Measurements from ENCODE around the gene HS3ST5. TPM values are rescaled to one million over a fixed set of nuclear protein-coding genes. Genes with fewer than 3 reads are reported as not detected.
"Not testable (repeated sequence)": the region's sequence is repeated elsewhere in the genome, so short reads cannot be mapped to it uniquely, and the experiment has no call there.

Gene HS3ST5
- total RNA-seq, 1 donor from 2014 or later = 7.0 TPM

- DNase-seq (ENCODE audit: low spot score) = no peak
Measured at GRCh38 chr6:114277220-114277619, 65.6 kb downstream of the HS3ST5 start.

GRCh38 chr6:114276783-114277182 is 66.0 kb downstream of the HS3ST5 start:
- DNase-seq (ENCODE audit: low spot score) = no peak

- no peak for DNase-seq (ENCODE audit: low spot score)
Measured at GRCh38 chr6:114274836-114275235, 68.0 kb downstream of the HS3ST5 start.

DNA sequence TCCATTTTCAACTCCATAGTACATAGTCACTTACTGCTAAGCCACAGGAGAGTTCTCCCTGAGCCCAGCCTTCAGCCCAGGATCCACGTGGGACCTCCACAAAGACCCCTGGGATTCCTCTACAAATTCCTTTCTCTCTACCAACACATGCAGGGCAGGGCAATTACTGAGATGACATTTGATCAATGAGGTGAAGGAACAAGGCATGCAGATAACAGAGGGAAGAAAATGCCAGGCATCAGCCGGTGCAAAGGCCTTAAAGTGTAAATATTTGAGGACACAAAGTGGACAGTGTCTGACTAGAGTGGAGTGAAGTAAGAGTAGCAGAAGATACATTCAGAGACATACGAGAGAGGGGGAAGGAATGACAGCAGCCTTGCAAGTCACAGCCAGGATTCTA is 70.2 kb downstream of the HS3ST5 start:
- no peak for DNase-seq (ENCODE audit: low spot score)

GRCh38 chr6:114271405-114271804 is 71.4 kb downstream of the HS3ST5 start:
- no peak for DNase-seq (ENCODE audit: low spot score)

GRCh38 chr6:114267897-114268296 is 74.9 kb downstream of the HS3ST5 start:
- DNase-seq (ENCODE audit: low spot score) = no peak

DNA sequence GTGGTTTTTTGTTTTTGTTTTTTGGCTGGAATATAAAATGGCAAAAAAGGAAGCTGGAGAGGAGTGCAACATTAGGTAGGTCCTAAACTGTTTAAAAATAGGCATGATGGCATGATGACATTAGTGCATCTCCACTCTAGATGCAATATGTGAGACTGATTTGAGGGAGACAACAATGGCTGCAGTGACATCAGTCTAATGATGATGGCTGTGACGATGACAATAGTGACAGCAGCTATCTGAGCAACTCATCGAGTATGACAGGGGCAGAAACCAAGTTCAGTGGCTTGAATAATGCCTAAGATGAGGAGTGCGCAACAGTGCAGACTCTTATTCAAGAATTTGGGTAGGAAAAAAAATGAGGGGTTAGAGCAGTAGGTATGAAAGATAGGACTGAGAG is 82.0 kb downstream of the HS3ST5 start:
- DNase-seq (ENCODE audit: low spot score) = no peak

GRCh38 chr6:114258376-114258775 is 84.4 kb downstream of the HS3ST5 start:
- no peak for DNase-seq (ENCODE audit: low spot score)

GRCh38 chr6:114253431-114253830 is 89.4 kb downstream of the HS3ST5 start:
- no peak for DNase-seq (ENCODE audit: low spot score)

DNA sequence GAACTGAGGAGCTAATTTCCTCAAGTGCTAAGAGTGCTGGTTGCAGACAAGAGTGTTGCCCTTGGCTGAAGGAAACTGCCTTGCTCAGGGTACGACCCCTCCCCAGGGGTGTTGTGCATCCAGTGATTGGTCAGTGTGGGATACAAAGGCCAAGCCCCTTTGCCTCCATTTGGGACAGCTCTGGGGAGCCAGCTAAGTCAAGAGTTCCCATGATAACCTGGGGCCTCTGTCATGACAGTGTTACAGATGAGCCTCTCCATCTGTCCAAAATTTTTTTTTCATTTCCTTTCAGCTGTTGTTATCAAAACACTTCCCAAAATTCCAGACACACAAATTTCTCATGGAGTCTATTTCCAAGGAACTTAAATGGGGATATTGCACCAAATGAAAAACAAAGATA is 93.3 kb downstream of the HS3ST5 start:
- DNase-seq (ENCODE audit: low spot score) = no peak

DNA sequence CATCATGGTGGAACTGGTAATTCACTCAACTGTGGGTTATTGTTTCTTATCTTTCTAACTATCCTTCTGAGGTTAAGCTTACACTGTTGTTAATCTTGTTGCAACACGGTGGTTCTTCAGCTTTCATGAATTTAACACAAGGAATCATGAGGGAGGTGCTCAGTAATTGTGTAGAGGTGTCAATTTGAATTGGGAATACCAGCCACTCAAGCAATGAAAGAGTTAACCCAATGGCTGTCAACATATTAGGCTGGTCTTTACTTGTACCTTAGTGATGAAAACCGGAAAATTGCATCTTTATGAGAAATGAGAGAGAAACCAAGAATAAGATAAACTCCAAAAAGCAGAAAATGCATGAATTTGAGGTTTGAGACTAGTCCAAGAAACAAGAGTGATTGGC is 95.7 kb downstream of the HS3ST5 start:
- DNase-seq (ENCODE audit: low spot score) = no peak

GRCh38 chr6:114240796-114241195 is 102.0 kb downstream of the HS3ST5 start:
- no peak for DNase-seq (ENCODE audit: low spot score)

DNA sequence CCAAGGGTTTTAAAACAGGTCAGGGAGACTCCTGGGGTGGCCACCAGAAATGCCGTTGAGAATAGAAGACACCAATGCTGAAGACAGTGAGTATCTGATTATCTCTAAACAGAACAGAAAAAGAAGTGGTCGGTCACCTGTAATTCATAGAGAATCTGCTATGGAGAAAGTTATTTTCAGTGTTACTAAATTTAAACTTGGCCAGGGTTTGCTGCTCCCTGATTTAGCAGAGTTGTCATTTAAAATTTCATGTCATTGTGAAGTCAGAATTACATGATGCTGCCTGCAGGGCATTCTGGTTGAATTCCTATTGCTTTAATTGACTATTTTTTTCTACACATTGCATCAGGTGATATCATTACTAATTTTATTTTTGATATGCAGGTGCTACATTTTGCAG is 114.1 kb downstream of the HS3ST5 start:
- DNase-seq (ENCODE audit: low spot score) = no peak

DNA sequence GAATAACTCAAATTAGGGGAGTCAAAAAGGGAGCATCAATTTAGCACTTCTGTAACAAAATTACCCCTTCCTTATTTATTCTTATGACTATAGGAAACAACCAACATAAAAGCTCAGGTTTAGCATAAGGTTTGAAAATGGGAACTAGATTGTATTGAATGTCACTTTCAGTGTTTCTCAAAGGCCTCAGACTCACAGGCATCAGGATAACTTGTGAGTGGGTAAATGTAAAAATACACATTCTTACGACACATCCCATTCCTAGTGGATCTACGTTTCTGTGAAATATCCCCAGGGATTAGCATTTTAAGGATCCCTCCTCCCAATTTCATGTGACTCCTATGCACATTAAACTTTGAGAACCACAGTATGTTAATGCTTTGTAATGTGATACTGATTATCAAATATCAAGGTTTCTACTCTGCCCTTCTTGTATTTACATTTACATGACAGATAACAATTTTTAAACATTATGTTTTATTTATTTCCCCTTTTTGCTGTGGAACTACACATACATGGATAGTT is 114.8 kb downstream of the HS3ST5 start:
- no peak for DNase-seq (ENCODE audit: low spot score)

- DNase-seq (ENCODE audit: low spot score) = no peak
Measured at GRCh38 chr6:114220241-114220640, 122.6 kb downstream of the HS3ST5 start.

- no peak for DNase-seq (ENCODE audit: low spot score)
Measured at GRCh38 chr6:114218437-114219340, 124.1 kb downstream of the HS3ST5 start.

DNA sequence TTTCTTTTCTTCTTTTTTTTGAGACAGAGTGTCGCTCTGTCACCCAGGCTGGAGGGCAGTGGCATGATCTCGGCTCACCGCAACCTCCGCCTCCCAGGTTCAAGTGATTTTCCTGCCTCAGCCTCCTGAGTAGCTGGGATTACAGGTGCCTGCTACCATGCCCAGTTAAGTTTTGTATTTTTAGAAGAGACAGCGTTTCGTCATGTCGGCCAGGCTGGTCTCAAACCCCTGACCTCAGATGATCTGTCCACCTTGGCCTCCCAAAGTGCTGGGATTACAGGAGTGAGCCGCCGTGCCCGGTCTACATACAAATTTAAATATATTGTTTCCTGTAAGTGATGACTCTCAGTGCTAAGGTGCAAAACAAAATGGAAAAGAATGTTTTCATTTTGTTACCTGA is 124.8 kb downstream of the HS3ST5 start:
- DNase-seq (ENCODE audit: low spot score) = not testable (repeated sequence)

DNA sequence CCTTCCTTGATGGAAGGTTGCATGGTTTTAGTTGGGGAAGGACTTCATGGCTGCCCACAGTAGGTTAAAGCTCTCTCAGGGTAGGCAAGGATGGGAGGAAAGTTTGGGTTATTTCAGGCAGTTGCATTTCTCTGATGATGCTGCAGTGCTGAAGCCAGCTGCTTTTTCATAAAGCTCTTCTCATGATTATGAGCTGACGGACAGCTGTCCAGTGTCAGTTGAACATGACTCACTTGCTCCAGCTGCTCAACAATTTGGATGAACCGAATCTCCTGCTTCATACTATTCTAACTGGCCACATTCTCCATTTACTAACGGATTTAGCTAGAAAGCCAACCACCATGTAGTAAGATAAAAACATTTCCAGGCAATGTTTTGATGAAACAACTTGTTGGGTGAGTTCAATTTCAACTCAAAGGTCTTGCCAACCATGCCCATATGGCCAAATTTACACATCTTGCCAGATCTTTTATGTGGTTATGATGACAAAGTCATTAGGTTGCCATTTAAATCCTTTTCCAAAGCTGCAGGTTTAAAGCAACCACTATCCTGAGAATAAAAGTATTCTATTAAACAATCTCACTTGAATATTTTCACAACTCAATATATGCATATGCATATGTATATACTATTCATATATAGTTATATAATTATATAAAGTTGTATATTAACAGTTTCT is 125.9 kb downstream of the HS3ST5 start:
- no peak for DNase-seq (ENCODE audit: low spot score)

GRCh38 chr6:114210467-114210866 is 132.4 kb downstream of the HS3ST5 start:
- no peak for DNase-seq (ENCODE audit: low spot score)

GRCh38 chr6:114203460-114203859 is 139.4 kb downstream of the HS3ST5 start:
- DNase-seq (ENCODE audit: low spot score) = no peak

DNA sequence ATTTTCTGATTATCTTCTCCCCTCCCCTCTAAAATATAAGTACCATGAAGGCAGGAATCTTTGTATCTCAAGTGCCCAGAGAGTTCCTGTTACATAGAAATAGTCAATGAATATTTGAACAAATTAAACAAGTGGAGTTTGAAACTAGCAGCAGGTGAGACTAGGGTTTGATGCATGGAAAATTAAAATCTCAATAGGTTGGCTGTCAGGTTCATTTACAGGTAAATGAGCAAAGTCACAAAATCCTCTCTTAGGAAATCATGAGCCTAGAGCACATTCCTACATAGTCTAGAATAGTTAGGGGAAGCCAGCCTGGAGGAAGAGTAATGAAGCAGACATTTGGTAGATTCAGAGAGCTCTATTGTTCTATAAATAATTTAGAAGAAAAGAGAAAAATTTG is 140.4 kb downstream of the HS3ST5 start:
- DNase-seq (ENCODE audit: low spot score) = no peak

- no peak for DNase-seq (ENCODE audit: low spot score)
Measured at GRCh38 chr6:114200891-114201290, 141.9 kb downstream of the HS3ST5 start.

Data from umbilical cord (tissue), 2 donors.